ENCODE results near the gene PIGH.

- TF ChIP-seq, protein P1, sequence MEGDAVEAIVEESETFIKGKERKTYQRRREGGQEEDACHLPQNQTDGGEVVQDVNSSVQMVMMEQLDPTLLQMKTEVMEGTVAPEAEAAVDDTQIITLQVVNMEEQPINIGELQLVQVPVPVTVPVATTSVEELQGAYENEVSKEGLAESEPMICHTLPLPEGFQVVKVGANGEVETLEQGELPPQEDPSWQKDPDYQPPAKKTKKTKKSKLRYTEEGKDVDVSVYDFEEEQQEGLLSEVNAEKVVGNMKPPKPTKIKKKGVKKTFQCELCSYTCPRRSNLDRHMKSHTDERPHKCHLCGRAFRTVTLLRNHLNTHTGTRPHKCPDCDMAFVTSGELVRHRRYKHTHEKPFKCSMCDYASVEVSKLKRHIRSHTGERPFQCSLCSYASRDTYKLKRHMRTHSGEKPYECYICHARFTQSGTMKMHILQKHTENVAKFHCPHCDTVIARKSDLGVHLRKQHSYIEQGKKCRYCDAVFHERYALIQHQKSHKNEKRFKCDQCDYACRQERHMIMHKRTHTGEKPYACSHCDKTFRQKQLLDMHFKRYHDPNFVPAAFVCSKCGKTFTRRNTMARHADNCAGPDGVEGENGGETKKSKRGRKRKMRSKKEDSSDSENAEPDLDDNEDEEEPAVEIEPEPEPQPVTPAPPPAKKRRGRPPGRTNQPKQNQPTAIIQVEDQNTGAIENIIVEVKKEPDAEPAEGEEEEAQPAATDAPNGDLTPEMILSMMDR (IDR thresholded peaks at IDR 0.05), result no peak
- no peak for TF ChIP-seq FOSL2 (IDR thresholded peaks at IDR 0.05)
- TF ChIP-seq FOSL2 (CRISPR knock-in tag; IDR thresholded peaks at IDR 0.05), result no peak
- TF ChIP-seq HOXB5 (CRISPR knock-in tag; IDR thresholded peaks at IDR 0.05), result no peak
- no peak for TF ChIP-seq MAZ (IDR thresholded peaks at IDR 0.05; ENCODE audit: borderline replicate concordance, low read depth, low read length)
- no peak for TF ChIP-seq EHMT2 (IDR thresholded peaks at IDR 0.05; ENCODE audit: low read depth)
- no peak for TF ChIP-seq RARB (CRISPR knock-in tag; IDR thresholded peaks at IDR 0.05)
- TF ChIP-seq ZFP36 (IDR thresholded peaks at IDR 0.05; ENCODE audit: borderline replicate concordance, partially characterized antibody), result no peak
- TF ChIP-seq, protein P2, sequence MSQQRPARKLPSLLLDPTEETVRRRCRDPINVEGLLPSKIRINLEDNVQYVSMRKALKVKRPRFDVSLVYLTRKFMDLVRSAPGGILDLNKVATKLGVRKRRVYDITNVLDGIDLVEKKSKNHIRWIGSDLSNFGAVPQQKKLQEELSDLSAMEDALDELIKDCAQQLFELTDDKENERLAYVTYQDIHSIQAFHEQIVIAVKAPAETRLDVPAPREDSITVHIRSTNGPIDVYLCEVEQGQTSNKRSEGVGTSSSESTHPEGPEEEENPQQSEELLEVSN (IDR thresholded peaks at IDR 0.05; ENCODE audit: borderline replicate concordance, low read depth), result no peak
- no peak for TF ChIP-seq REST (IDR thresholded peaks at IDR 0.05)
- no peak for TF ChIP-seq HDAC2 (IDR thresholded peaks at IDR 0.05)
- TF ChIP-seq CEBPB (IDR thresholded peaks at IDR 0.05), result no peak
Observed at GRCh38 chr14:67623114-67623513, 23.0 kb upstream of the PIGH start.
